ENCODE results near the gene SH2D2A. TPM values are rescaled to one million over a fixed set of nuclear protein-coding genes. Genes with fewer than 3 reads are reported as not detected.

The SH2D2A gene
- polyA plus RNA-seq, 1 of the 3 experiments (the other 2 are of a cell fraction): not detected

GRCh38 chr1:156844102-156844501 is 27.5 kb upstream of the SH2D2A start:
- 89% methylated on average over 6 of the region's 6 CpGs for WGBS (ENCODE audit: low lambda C conversion rate)
- TF ChIP-seq EP300 (IDR thresholded peaks at IDR 0.05; ENCODE audit: borderline replicate concordance in 1 of 2, low read depth in 1 of 2, low read length in 1 of 2): no peak
- no peak for TF ChIP-seq EZH2phosphoT487 (IDR thresholded peaks at IDR 0.05; ENCODE audit: borderline replicate concordance, low read depth)
- TF ChIP-seq MEF2A (IDR thresholded peaks at IDR 0.05; ENCODE audit: borderline replicate concordance, low read depth): no peak
- TF ChIP-seq FOXJ3 (CRISPR knock-in tag; IDR thresholded peaks at IDR 0.05): no peak
- TF ChIP-seq PBX3 (IDR thresholded peaks at IDR 0.05): no peak
- no peak for TF ChIP-seq MAX (IDR thresholded peaks at IDR 0.05; ENCODE audit: low read depth)
- TF ChIP-seq FOSL2 (IDR thresholded peaks at IDR 0.05; ENCODE audit: borderline replicate concordance, low read depth): no peak
- TF ChIP-seq RAD21 (IDR thresholded peaks at IDR 0.05; ENCODE audit: low read length): no peak
- TF ChIP-seq REST (IDR thresholded peaks at IDR 0.05; ENCODE audit: low read depth, low read length): no peak
- TF ChIP-seq FOXM1 (IDR thresholded peaks at IDR 0.05; ENCODE audit: low read depth): no peak
- TF ChIP-seq POLR2AphosphoS5 (IDR thresholded peaks at IDR 0.05; ENCODE audit: low read depth, low read length): no peak
- TF ChIP-seq SMC3 (IDR thresholded peaks at IDR 0.05; ENCODE audit: low read depth, low read length): no peak
- Histone ChIP-seq H3K4me1 (ENCODE audit: control insufficient read depth in 1 of 2, insufficient read depth in 2 of 2, low read depth in 1 of 2, low read length in 1 of 2) (peaks cover 0 to 16% of the 10 kb centered on the region in 2 experiments; a peak in 1 of 4 replicates), H3K36me3 (replicated peaks in 1 of 2; ENCODE audit: control insufficient read depth in 1 of 2, insufficient read depth in 2 of 2, low read length in 1 of 2) (no peaks in the 10 kb centered on the region), H2AFZ (ENCODE audit: low read depth) (no peak overlapping the region), H3K27ac (ENCODE audit: low read depth in 2 of 2, low read length in 1 of 2) (no peak overlapping the region), H3K9me2 (no peaks in the 10 kb centered on the region), H3F3A (replicated peaks; ENCODE audit: insufficient read depth) (no peaks in the 10 kb centered on the region), H4K20me1 (ENCODE audit: insufficient read depth) (no peaks in the 10 kb centered on the region), H3K9me3 (no peaks in the 10 kb centered on the region), H3K4me2 (no peak overlapping the region), H3K4me3 (ENCODE audit: low read depth in 2 of 2, low read length in 1 of 2) (no peak overlapping the region), H3K9ac (no peak overlapping the region), H3K79me2 (ENCODE audit: insufficient read depth) (no peaks in the 10 kb centered on the region), H3K27me3 (ENCODE audit: insufficient read depth) (no peaks in the 10 kb centered on the region)
- ChIA-PET CTCF (interaction anchor here (0.9 to 3.7 kb wide), 3 partner anchors 12 to 16 kb away, joined by 3 to 16 read pairs (median 4); partner anchors contain the start of gene NTRK1), POLR2A (interaction anchor here (1.0 kb wide), 1 partner anchor 9 kb away, joined by 3 read pairs; no protein-coding TSS in a partner anchor)
- no peak for DNase-seq
